H9 (cell line): Measurements from ENCODE around the gene TTN. TPM values are rescaled to one million over a fixed set of nuclear protein-coding genes. Genes with fewer than 3 reads are reported as not detected.

Experiments
- DNase-seq: peaks from one replicate; pipeline ENCODE4 v3.0.0-alpha.2; 2017
- H2AFZ ChIP-seq: one replicate; pipeline ENCODE4 v1.6.1; 2013; ENCODE audit warnings: mild to moderate bottlenecking, low read length, control low read depth, moderate library complexity
- H2AK5ac ChIP-seq: 2 replicates; pipeline ENCODE4 v1.6.1; 2013; ENCODE audit warnings: low read length, control low read depth, mixed read lengths; ENCODE audit not compliant: insufficient read length
- H2BK120ac ChIP-seq: one replicate; pipeline ENCODE4 v1.6.1; 2013; ENCODE audit warnings: low read depth, mild to moderate bottlenecking, low read length, control low read depth, inconsistent platforms; ENCODE audit not compliant: poor library complexity, severe bottlenecking
- H2BK12ac ChIP-seq: 2 replicates; pipeline ENCODE4 v1.6.1; 2013; ENCODE audit warnings: low read length, control low read depth, mixed read lengths, low read depth; ENCODE audit not compliant: insufficient read length
- H2BK15ac ChIP-seq: 2 replicates; pipeline ENCODE4 v1.6.1; 2013; ENCODE audit warnings: low read depth, low read length, control low read depth
- H2BK20ac ChIP-seq: one replicate; pipeline ENCODE4 v1.6.1; 2013; ENCODE audit warnings: low read depth, mild to moderate bottlenecking, low read length, control low read depth, inconsistent platforms; ENCODE audit not compliant: poor library complexity, severe bottlenecking
- H2BK5ac ChIP-seq: 2 replicates; pipeline ENCODE4 v1.6.1; 2013; ENCODE audit warnings: low read length, control low read depth, mixed read lengths; ENCODE audit not compliant: insufficient read length
- H3K14ac ChIP-seq: 2 replicates; pipeline ENCODE4 v1.6.1; 2013; ENCODE audit warnings: low read length, control low read depth; ENCODE audit not compliant: insufficient read depth
- H3K18ac ChIP-seq: 2 replicates; pipeline ENCODE4 v1.6.1; 2013; ENCODE audit warnings: low read depth, mild to moderate bottlenecking, mixed read lengths, low read length, control low read depth; ENCODE audit not compliant: insufficient read length
- H3K23ac ChIP-seq: 2 replicates; pipeline ENCODE4 v1.6.1; 2013; ENCODE audit warnings: low read length, control low read depth, mixed read lengths, low read depth; ENCODE audit not compliant: insufficient read length
- H3K23me2 ChIP-seq: 2 replicates; pipeline ENCODE4 v1.6.1; 2013; ENCODE audit warnings: low read depth, mild to moderate bottlenecking, mixed read lengths, low read length, control low read depth; ENCODE audit not compliant: insufficient read length, poor library complexity, severe bottlenecking
- H3K27ac ChIP-seq: 2 replicates; pipeline ENCODE4 v1.5.1; 2013; ENCODE audit warnings: low read length, control low read depth, mixed read lengths, low read depth; ENCODE audit not compliant: insufficient read length
- H3K27me3 ChIP-seq: 2 replicates; pipeline ENCODE4 v1.6.1; 2013; ENCODE audit warnings: low read length, control low read depth, inconsistent platforms; ENCODE audit not compliant: insufficient read depth
- H3K4ac ChIP-seq: 2 replicates; pipeline ENCODE4 v1.6.1; 2013; ENCODE audit warnings: low read depth, mild to moderate bottlenecking, control low read depth, inconsistent platforms, low read length, moderate library complexity
- H3K4me1 ChIP-seq: 2 replicates; pipeline ENCODE4 v1.6.1; 2013; ENCODE audit warnings: low read length, control low read depth, inconsistent platforms; ENCODE audit not compliant: insufficient read depth
- H3K4me2 ChIP-seq: 2 replicates; pipeline ENCODE4 v1.6.1; 2013; ENCODE audit warnings: low read length, control low read depth, mixed read lengths; ENCODE audit not compliant: insufficient read length, insufficient read depth
- H3K56ac ChIP-seq: 2 replicates; pipeline ENCODE4 v1.6.1; 2013; ENCODE audit warnings: low read depth, mild to moderate bottlenecking, mixed read lengths, low read length, control low read depth; ENCODE audit not compliant: insufficient read length
- H3K79me1 ChIP-seq: 2 replicates; pipeline ENCODE4 v1.6.1; 2013; ENCODE audit warnings: low read depth, mild to moderate bottlenecking, moderate library complexity, low read length, control low read depth, inconsistent platforms; ENCODE audit not compliant: insufficient read depth, poor library complexity, severe bottlenecking
- H3K79me2 ChIP-seq: 2 replicates; pipeline ENCODE4 v1.6.1; 2013; ENCODE audit warnings: low read length, control low read depth, inconsistent platforms; ENCODE audit not compliant: insufficient read depth
- H3K9ac ChIP-seq: 2 replicates; pipeline ENCODE4 v1.6.1; 2013; ENCODE audit warnings: low read length, control low read depth, mixed read lengths; ENCODE audit not compliant: insufficient read length; ENCODE audit errors: extremely low read depth
- H3K9me3 ChIP-seq: one replicate; pipeline ENCODE4 v1.6.1; 2013; ENCODE audit warnings: low read depth, low read length, inconsistent platforms; ENCODE audit not compliant: control insufficient read depth
- H3T11ph ChIP-seq: one replicate; pipeline ENCODE4 v1.6.1; 2013; ENCODE audit warnings: mild to moderate bottlenecking, low read length, control low read depth, inconsistent platforms
- H4K20me1 ChIP-seq: one replicate; pipeline ENCODE4 v1.6.1; 2013; ENCODE audit not compliant: control insufficient read depth, insufficient read length, insufficient read depth
- H4K5ac ChIP-seq: 2 replicates; pipeline ENCODE4 v1.6.1; 2013; ENCODE audit warnings: low read depth, mild to moderate bottlenecking, mixed read lengths, low read length, control low read depth; ENCODE audit not compliant: insufficient read length
- H4K8ac ChIP-seq: replicated peaks from 2 replicates; pipeline ENCODE4 v1.6.1; 2013; ENCODE audit warnings: low read length, control low read depth, mixed read lengths, low read depth; ENCODE audit not compliant: insufficient read length
- H4K91ac ChIP-seq: 2 replicates; pipeline ENCODE4 v1.6.1; 2013; ENCODE audit warnings: low read depth, mild to moderate bottlenecking, moderate library complexity, mixed read lengths, low read length, control low read depth; ENCODE audit not compliant: insufficient read length
- H3K27ac Mint-ChIP-seq, 3 experiments: 2 replicates in 2 of 3; 3 replicates in 1 of 3; pipeline ENCODE4 v1.8.0; 2020 to 2021; ENCODE audit warnings: mixed read lengths in 3 of 3, mild to moderate bottlenecking in 1 of 3, moderate library complexity in 1 of 3
- H3K27me3 Mint-ChIP-seq: 2 replicates; pipeline ENCODE4 v1.8.0; 2021; ENCODE audit warnings: low read depth, mild to moderate bottlenecking, moderate library complexity, mixed read lengths
- H3K36me3 Mint-ChIP-seq, 3 experiments: 2 replicates in 2 of 3; 3 replicates in 1 of 3; pipeline ENCODE4 v1.8.0; 2020 to 2021; ENCODE audit warnings: low read depth in 3 of 3, mixed read lengths in 3 of 3; ENCODE audit not compliant: insufficient read depth in 1 of 3
- H3K4me1 Mint-ChIP-seq, 2 experiments: 2 replicates each; pipeline ENCODE4 v1.8.0; 2020; ENCODE audit warnings: mixed read lengths in 2 of 2
- H3K4me3 Mint-ChIP-seq, 2 experiments: 2 replicates in 1 of 2; 3 replicates in 1 of 2; pipeline ENCODE4 v1.8.0; 2020 to 2021; ENCODE audit warnings: mild to moderate bottlenecking in 2 of 2, mixed read lengths in 2 of 2, moderate library complexity in 1 of 2
- H3K9me3 Mint-ChIP-seq, 2 experiments: 2 replicates in 1 of 2; 3 replicates in 1 of 2; pipeline ENCODE4 v1.8.0; 2020; ENCODE audit warnings: mild to moderate bottlenecking in 2 of 2, mixed read lengths in 2 of 2, moderate library complexity in 1 of 2
- CTCF ChIP-seq: fragments of 200-600 bp; sonication (generic); conservative IDR thresholded peaks from 3 replicates; pipeline ENCODE4 v1.8.0; 2021; ENCODE audit warnings: antibody characterized with exemption, mild to moderate bottlenecking
- WGBS: extraction: QIAGEN DNeasy Blood & Tissue Kit; methylation state at CpG from one replicate; pipeline ENCODE4 v1.1.7; 2013; ENCODE audit warnings: missing lambda C conversion rate, low lambda C conversion rate, mixed read lengths; ENCODE audit not compliant: insufficient read length; ENCODE audit errors: extremely low coverage; 5-methylcytosine and 5-hydroxymethylcytosine counted together
- total RNA-seq: library from RNA; stranded (reverse); gene quantifications from 2 replicates; pipeline ENCODE4 v1.2.1, GENCODE V29; 2021

Gene TTN
- total RNA-seq, 1 experiment from 2014 or later, result 0.70 TPM

GRCh38 chr2:178722296-178722695, 84.9 kb downstream of the TTN start:
- Histone ChIP-seq H3K4me2 (no peak overlapping the region), H3K23ac (no peak overlapping the region), H4K91ac (no peak overlapping the region), H2AFZ (no peak overlapping the region), H3K9me3 (no peaks in the 10 kb centered on the region), H2BK20ac (no peak overlapping the region), H3K79me1 (no peaks in the 10 kb centered on the region), H4K5ac (no peak overlapping the region), H3K4me1 (peaks cover 6% of the 10 kb centered on the region), H3K14ac (no peak overlapping the region), H4K20me1 (no peaks in the 10 kb centered on the region), H2BK5ac (no peak overlapping the region), H3K79me2 (no peaks in the 10 kb centered on the region), H2BK15ac (no peak overlapping the region), H2BK120ac (no peak overlapping the region), H2BK12ac (no peak overlapping the region), H4K8ac (no peak overlapping the region), H3T11ph (no peak overlapping the region), H3K27ac (no peak overlapping the region), H3K9ac (no peak overlapping the region), H3K56ac (no peak overlapping the region), H3K27me3 (no peaks in the 10 kb centered on the region), H2AK5ac (no peak overlapping the region), H3K18ac (no peak overlapping the region), H3K4ac (no peak overlapping the region), H3K23me2 (no peaks in the 10 kb centered on the region)
- no CpG with 5 or more reads among the region's 3 CpGs for WGBS
- Mint-ChIP-seq H3K9me3 (no peaks in the 10 kb centered on the region), H3K27me3 (peaks cover 2% of the 10 kb centered on the region; the same call in 1 of the 2 replicates), H3K27ac (no peak overlapping the region), H3K4me3 (no peak overlapping the region), H3K4me1 (peaks cover 18 to 19% of the 10 kb centered on the region in 2 experiments), H3K36me3 (no peaks in the 10 kb centered on the region)
- no peak for TF ChIP-seq CTCF
- DNase-seq, result no peak
